H1 (cell line): ENCODE data around the gene GPC6. TPM values are rescaled to one million over a fixed set of nuclear protein-coding genes. Genes with fewer than 3 reads are reported as not detected.

Experiments used
- E2F6 ChIP-seq: IDR thresholded peaks from 2 replicates; pipeline ENCODE4 v1.6.1; 2012; ENCODE audit warnings: inconsistent platforms
- EGR1 ChIP-seq: IDR thresholded peaks from 2 replicates; pipeline ENCODE4 v1.6.1; 2011; ENCODE audit warnings: low read depth, low read length, borderline replicate concordance
- NANOG ChIP-seq: IDR thresholded peaks from 2 replicates; pipeline ENCODE4 v1.6.1; 2011; ENCODE audit warnings: low read length, low read depth, mild to moderate bottlenecking, inconsistent platforms; ENCODE audit not compliant: insufficient read depth, poor library complexity, severe bottlenecking
- polyA plus RNA-seq, 7 experiments: library from polyadenylated mRNA; depleted of rRNA in 3 of 7; stranded (reverse) in 5 of 7; unstranded in 2 of 7; fragments of >200 nt in 5 of 7; fragments of 200-250 nt in 2 of 7; gene quantifications; 1 replicate in 5 of 7; 2 replicates in 1 of 7; 4 replicates in 1 of 7; pipeline versions ENCODE4 v1.2.1 to v1.2.3, GENCODE V29; 2011 to 2013; ENCODE audit warnings: missing spikeins in 2 of 7, mixed read lengths in 2 of 7
- total RNA-seq: library from RNA; stranded (reverse); fragmentation: NEBNext Ultra II Directional; extraction: Animal tissue kit (Norgen Biotek cat#: 25700); gene quantifications from 2 replicates; pipeline ENCODE4 v1.2.1, GENCODE V29; 2021

The GPC6 gene
- total and polyA plus RNA-seq, 2 of the 8 experiments (the other 6 are each of a cell fraction or from before 2014, with no cell fraction given) = 5.4 to 12.0 TPM

GRCh38 chr13:94389604-94390351 lies 1163.2 kb downstream of the GPC6 start (continued):
- TF ChIP-seq E2F6 (no peak), NANOG (no peak), EGR1 (no peak)
